AG10803 (cell line): ENCODE results near the gene KIFC3.

ENCODE experiments used
- DNase-seq: peaks from one replicate; pipeline ENCODE4 v3.0.0; 2010; ENCODE audit warnings: low read depth
- H3K4me3 ChIP-seq: 2 replicates; pipeline ENCODE4 v1.5.1; 2011; ENCODE audit warnings: mild to moderate bottlenecking, low read length, control low read depth
- TF ChIP-seq, protein P1 (sequence below): conservative IDR thresholded peaks from 2 replicates; pipeline ENCODE4 v1.5.1; 2011; ENCODE audit warnings: mild to moderate bottlenecking, low read length, control low read depth, inconsistent platforms

The KIFC3 gene

DNA sequence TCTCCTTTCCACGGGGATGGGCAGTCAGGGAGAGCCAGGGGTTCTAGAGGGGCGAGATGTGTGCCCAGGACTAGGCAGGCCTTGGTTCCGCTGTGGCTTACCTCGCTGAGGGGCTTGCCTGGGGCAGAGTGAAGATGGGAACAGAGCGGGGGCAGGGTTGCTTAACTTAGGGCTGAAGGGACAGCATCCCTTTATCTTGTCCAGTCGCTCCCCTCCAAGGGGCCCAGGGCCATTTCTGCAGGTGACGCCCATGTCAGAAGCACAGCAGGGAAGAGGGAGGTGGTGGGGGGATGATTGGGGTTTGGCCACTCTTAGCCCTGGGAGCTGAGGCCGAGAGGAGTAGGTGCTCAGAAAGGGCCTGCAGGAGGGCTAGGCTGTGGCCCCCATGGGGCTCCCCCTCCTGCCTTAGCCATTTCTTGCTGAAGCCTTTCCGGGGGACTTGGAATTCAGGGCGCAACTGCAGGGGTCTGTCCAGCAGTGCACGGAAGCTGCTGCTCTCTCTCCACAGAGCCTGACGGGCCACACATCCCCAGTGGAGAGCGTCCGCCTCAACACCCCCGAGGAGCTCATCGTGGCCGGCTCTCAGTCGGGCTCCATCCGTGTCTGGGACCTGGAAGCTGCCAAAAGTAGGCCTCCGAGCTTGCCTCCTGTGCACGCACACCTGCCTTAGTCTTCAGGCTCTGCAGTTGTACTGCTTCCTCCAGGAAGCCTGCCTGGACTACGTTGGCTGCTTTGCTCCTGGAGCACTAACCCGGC, 58.2 kb downstream of the KIFC3 start:
- TF ChIP-seq, protein P1, sequence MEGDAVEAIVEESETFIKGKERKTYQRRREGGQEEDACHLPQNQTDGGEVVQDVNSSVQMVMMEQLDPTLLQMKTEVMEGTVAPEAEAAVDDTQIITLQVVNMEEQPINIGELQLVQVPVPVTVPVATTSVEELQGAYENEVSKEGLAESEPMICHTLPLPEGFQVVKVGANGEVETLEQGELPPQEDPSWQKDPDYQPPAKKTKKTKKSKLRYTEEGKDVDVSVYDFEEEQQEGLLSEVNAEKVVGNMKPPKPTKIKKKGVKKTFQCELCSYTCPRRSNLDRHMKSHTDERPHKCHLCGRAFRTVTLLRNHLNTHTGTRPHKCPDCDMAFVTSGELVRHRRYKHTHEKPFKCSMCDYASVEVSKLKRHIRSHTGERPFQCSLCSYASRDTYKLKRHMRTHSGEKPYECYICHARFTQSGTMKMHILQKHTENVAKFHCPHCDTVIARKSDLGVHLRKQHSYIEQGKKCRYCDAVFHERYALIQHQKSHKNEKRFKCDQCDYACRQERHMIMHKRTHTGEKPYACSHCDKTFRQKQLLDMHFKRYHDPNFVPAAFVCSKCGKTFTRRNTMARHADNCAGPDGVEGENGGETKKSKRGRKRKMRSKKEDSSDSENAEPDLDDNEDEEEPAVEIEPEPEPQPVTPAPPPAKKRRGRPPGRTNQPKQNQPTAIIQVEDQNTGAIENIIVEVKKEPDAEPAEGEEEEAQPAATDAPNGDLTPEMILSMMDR: no peak
- H3K4me3 ChIP-seq: no peak overlapping the region
- no peak for DNase-seq

DNA sequence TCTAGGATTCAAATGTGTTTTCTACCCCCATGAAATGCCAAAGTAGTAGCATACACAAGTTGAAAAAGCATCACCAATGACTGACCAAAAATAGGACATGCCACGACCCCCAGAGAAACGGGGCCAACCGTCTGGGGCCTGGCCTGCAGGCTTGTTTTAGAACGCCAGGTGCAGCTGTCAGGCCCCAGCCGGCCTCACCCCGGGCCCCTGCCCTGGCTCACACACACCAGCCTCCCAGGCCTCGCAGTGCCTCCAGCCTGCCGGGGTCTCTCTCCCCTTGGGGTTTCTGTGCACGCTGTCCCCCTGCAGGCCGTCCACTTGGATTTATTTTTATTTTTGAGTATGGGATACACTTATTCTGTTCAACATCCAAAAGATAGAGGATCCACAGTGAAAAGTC, 58.8 kb downstream of the KIFC3 start:
- no peak for DNase-seq
- H3K4me3 ChIP-seq: no peak overlapping the region
- TF ChIP-seq, protein P1: no peak

DNA sequence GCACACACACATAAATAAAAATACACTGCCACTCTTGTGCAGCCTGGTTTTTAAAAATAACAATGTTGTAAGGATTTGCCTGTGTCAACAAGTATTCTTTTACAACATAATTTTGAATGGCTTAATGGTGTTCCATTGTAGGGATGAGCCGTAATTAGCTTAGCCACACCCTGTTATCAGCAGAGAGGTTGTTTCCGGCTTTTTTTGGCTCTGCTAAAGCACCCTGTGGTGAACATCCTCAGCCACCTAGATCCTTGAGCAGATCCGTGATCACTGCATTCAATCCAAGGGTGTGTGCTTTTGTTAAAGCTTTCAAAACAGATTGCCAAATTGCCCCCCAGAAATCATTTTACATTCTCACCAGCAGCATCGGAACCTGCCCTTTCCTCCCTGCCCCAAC, 59.7 kb downstream of the KIFC3 start:
- DNase-seq: no peak
- TF ChIP-seq, protein P1: no peak
- no peak overlapping the region for H3K4me3 ChIP-seq

DNA sequence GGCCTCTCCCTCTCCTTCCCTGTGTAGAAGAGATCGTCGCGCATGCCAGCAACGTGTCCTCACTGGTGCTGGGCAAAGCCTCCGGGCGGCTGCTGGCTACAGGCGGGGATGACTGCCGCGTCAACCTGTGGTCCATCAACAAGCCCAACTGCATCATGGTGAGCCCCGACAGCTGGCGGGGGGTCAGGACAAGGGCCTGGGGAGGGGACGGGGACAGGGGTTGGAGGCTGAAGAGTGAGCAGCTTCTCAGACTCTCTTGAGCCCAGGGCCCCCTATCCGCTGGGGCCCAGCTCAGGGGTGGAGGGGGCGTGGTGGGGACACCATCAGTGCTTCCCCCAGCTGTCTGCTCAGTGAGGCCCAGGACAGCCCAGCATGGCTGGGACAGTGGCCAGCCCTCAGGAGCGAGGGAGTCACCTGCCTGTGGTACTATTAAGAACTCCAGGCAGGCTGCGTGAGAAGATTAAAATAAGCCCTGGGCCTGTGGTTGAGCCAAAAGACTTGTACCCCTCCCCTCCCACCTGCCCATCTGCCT, 60.6 kb downstream of the KIFC3 start:
- TF ChIP-seq, protein P1: no peak
- no peak for DNase-seq
- H3K4me3 ChIP-seq: no peak overlapping the region

DNA sequence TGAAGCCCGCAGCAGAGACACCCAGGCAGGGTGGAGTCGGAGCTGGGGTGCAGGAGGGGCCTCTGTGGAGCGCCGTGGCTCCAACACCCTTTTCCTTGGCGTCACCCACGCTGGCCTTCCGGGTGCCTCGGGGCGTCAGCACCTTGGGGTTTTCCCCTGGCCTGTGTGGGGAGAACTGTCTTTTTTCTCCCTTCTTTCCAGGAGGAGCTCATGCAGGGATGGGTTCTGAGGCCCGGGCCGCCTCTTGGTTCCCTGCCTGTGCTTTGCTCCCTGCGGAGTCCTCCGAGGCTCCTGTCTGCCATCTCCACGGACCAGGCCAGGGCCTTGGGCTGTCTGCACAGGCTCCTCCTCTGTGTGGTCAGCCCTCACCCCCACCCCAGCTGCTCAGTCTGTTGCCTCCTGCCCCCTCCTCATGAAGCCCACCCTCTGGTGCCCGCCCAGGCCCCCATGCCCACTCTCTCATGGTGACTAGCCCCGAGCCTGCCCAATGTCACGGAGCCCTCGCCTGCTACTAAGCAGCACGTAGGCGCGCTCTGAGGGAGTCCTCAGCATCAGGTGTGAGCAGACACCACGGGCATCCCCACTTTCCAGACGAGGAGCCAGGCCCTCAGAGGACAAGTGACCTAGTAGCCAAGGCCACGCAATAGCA, 61.7 kb downstream of the KIFC3 start:
- DNase-seq: no peak
- TF ChIP-seq, protein P1: no peak
- no peak overlapping the region for H3K4me3 ChIP-seq

DNA sequence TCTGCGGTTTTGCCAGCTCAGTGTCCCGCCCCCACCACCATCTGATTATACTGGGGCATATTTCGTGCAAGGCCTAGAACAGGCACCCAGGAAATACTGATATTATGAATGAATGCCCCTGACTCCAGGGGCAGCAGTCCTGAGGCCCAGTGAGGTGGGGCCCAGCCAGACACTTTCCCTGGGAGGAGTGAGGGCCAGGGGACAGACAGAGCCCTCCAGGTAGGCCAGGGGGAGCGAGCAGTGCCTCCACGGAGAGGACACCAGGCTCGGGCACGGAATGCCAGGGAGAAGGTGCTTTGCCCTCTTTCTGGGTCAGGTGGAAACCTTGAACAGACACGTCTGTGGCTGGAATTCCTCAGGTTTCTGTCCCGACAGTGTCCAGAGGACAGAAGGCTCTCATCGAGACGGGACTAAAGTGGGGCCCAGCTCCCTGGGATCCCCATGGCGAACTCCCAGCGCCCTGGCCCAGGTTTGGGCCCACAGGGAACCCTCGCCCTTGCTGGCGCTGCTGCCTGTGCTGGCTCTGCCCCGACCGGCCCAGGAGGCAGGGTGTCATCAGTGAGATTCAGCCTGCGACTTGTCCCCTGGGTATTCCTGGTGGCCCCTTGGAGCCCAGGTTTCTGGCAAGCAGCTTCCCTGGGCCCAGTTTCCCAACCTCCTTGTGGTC, 62.4 kb downstream of the KIFC3 start:
- no peak for DNase-seq
- TF ChIP-seq, protein P1: no peak
- no peak overlapping the region for H3K4me3 ChIP-seq
